ENCODE data around the gene IL5.
"Not testable (repeated sequence)": the region's sequence is repeated elsewhere in the genome, so short reads cannot be mapped to it uniquely, and the experiment has no call there.

Gene IL5

DNA sequence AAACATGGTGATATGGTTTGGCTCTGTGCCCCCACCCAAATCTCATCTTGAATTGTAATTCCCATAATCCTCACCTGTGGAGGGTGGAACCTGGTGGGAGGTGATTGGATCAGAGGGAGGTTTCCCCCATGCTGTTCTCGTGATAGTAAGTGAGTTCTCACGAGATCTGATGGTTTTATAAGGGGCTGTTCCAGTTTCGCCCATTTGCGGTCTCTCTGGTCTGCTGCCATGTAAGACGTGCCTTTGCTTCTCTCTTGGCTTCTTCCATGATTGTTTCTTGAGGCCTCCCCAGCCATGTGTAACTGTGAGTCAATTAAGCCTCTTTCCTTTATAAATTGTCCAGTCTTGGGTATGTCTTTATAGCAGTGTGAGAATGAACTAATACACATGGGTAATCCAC is 18.4 kb downstream of the IL5 start:
- H3K9me3 Mint-ChIP-seq = peaks cover 15% of the 10 kb centered on the region
- DNase-seq (ENCODE audit: low spot score); H3K27me3 Mint-ChIP-seq (ENCODE audit: low read depth); H3K36me3 Mint-ChIP-seq (ENCODE audit: low read depth): not testable (repeated sequence)
- H3K4me3 Mint-ChIP-seq = peak overlapping the region; percentile 55
- H3K27ac Mint-ChIP-seq = peak overlapping the region; percentile 46
- H3K4me1 Mint-ChIP-seq (ENCODE audit: low read depth) = peaks cover 42% of the 10 kb centered on the region

- DNase-seq (ENCODE audit: low spot score); H3K27ac Mint-ChIP-seq; H3K4me3 Mint-ChIP-seq; H3K36me3 Mint-ChIP-seq (ENCODE audit: low read depth); H3K27me3 Mint-ChIP-seq (ENCODE audit: low read depth): not testable (repeated sequence)
- Mint-ChIP-seq H3K9me3 (peaks cover 15% of the 10 kb centered on the region), H3K4me1 (ENCODE audit: low read depth) (peaks cover 22% of the 10 kb centered on the region)
Measured at GRCh38 chr5:132522067-132522466, 21.3 kb downstream of the IL5 start.

DNA sequence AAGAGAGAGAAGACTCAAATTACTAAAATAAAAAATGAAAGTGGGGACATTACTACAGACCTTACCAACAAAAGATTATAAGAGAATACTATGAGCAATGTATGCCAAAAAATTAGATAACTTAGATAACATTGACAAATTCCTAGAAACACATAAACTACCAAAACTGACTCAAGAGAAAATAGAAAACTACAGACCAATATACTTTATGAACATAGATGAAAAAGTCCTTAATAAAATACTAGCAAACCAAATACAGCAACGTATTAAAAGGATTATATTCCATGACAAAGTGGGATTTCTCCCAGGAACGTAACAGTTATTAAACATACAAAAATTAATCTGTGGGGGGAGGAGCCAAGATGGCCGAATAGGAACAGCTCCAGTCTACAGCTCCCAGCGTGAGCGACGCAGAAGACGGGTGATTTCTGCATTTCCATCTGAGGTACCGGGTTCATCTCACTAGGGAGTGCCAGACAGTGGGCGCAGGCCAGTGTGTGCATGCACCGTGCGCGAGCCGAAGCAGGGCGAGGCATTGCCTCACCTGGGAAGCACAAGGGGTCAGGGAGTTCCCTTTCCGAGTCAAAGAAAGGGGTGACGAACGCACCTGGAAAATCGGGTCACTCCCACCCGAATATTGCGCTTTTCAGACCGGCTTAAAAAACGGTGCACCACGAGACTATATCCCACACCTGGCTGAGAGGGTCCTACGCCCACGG is 29.5 kb downstream of the IL5 start:
- H3K27ac Mint-ChIP-seq; H3K4me1 Mint-ChIP-seq (ENCODE audit: low read depth); H3K36me3 Mint-ChIP-seq (ENCODE audit: low read depth); H3K4me3 Mint-ChIP-seq; DNase-seq (ENCODE audit: low spot score): not testable (repeated sequence)
- H3K9me3 Mint-ChIP-seq = peaks cover 14% of the 10 kb centered on the region
- H3K27me3 Mint-ChIP-seq (ENCODE audit: low read depth) = peaks cover 14% of the 10 kb centered on the region

GRCh38 chr5:132510076-132510475 is 33.2 kb downstream of the IL5 start:
- Mint-ChIP-seq H3K27me3 (ENCODE audit: low read depth) (peaks cover 19% of the 10 kb centered on the region), H3K27ac (no peak overlapping the region), H3K4me1 (ENCODE audit: low read depth) (peaks cover 13% of the 10 kb centered on the region), H3K4me3 (no peak overlapping the region), H3K36me3 (ENCODE audit: low read depth) (peaks cover 2% of the 10 kb centered on the region), H3K9me3 (peaks cover 14% of the 10 kb centered on the region)
- no peak for DNase-seq (ENCODE audit: low spot score)

DNA sequence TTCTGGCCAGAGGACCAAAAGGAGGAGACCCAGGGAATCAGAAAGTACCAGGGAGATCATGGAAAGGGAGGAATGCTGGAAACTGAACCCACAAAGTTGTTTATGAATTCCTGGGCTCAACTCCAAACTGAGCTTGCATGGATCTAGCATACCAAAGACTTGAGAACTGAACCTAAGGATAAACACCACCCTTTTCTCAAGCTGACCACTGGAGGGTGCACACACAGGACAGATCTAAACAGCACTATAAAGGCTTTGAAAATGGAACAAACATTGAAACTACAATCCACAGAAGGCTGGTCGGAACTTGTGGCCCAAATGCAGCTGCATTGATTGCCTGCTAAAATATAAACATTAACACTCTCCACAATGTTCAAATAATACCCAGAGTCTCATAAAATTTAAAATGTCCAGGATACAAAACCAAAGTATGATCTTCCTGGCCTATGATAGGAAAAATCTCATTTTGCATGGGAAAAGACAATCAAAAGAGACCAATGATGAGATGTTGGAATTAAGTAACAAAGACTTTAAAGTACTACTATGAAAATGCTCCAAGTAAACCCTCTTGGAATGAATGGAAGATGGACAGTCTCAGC is 37.1 kb downstream of the IL5 start:
- Mint-ChIP-seq H3K36me3 (ENCODE audit: low read depth) (peaks cover 2% of the 10 kb centered on the region), H3K27me3 (ENCODE audit: low read depth) (peaks cover 17% of the 10 kb centered on the region)

DNA sequence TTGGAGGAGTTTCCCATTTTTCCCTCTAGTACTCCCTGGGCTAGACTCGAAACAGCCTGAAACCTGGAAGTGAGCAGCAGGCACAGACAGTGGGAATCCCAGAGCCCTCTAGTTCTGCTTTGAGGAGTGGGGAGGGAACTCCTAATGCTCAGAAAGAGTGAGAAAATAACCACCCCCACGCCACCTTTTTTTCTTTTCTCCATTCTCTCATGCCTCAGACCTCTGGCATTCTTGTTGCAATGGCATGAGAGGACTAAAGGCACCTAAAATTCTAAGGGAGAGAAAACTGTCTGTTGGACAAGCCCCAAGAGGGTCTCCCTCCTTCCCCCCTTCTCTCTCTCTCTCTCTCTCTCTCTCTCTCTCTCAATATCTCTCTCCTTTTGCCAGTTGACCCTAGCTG is 37.7 kb downstream of the IL5 start:
- Mint-ChIP-seq H3K27me3 (ENCODE audit: low read depth) (peaks cover 17% of the 10 kb centered on the region), H3K36me3 (ENCODE audit: low read depth) (peaks cover 2% of the 10 kb centered on the region), H3K9me3 (peaks cover 4% of the 10 kb centered on the region), H3K4me1 (ENCODE audit: low read depth) (peaks cover 16% of the 10 kb centered on the region), H3K27ac (no peak overlapping the region), H3K4me3 (no peak overlapping the region)
- DNase-seq (ENCODE audit: low spot score) = peak; percentile 0

More for the DNA sequence above, 37.1 kb downstream of the IL5 start:
- Mint-ChIP-seq H3K4me1 (ENCODE audit: low read depth) (peaks cover 15% of the 10 kb centered on the region), H3K4me3 (no peak overlapping the region), H3K27ac (no peak overlapping the region), H3K9me3 (peaks cover 4% of the 10 kb centered on the region)
- DNase-seq (ENCODE audit: low spot score) = peak; percentile 7

- H3K9me3 Mint-ChIP-seq = peaks cover 2% of the 10 kb centered on the region
- no peak for DNase-seq (ENCODE audit: low spot score)
- H3K27me3 Mint-ChIP-seq (ENCODE audit: low read depth) = peaks cover 14% of the 10 kb centered on the region
- H3K4me3 Mint-ChIP-seq = no peak overlapping the region
- H3K4me1 Mint-ChIP-seq (ENCODE audit: low read depth) = peaks cover 20% of the 10 kb centered on the region
- H3K36me3 Mint-ChIP-seq (ENCODE audit: low read depth) = peaks cover 1% of the 10 kb centered on the region
- no peak overlapping the region for H3K27ac Mint-ChIP-seq
Measured at GRCh38 chr5:132504746-132505145, 38.6 kb downstream of the IL5 start.

- Mint-ChIP-seq H3K9me3 (no peaks in the 10 kb centered on the region), H3K27ac (no peak overlapping the region), H3K27me3 (ENCODE audit: low read depth) (peaks cover 9% of the 10 kb centered on the region), H3K4me1 (ENCODE audit: low read depth) (peaks cover 18% of the 10 kb centered on the region), H3K4me3 (no peak overlapping the region), H3K36me3 (ENCODE audit: low read depth) (no peaks in the 10 kb centered on the region)
- no peak for DNase-seq (ENCODE audit: low spot score)
Measured at GRCh38 chr5:132503244-132503643, 40.1 kb downstream of the IL5 start.

- peaks cover 24% of the 10 kb centered on the region for H3K4me1 Mint-ChIP-seq (ENCODE audit: low read depth)
- H3K4me3 Mint-ChIP-seq = no peak overlapping the region
- no peak overlapping the region for H3K27ac Mint-ChIP-seq
- peaks cover 6% of the 10 kb centered on the region for H3K27me3 Mint-ChIP-seq (ENCODE audit: low read depth)
- no peaks in the 10 kb centered on the region for H3K9me3 Mint-ChIP-seq
- no peak for DNase-seq (ENCODE audit: low spot score)
- H3K36me3 Mint-ChIP-seq (ENCODE audit: low read depth) = no peaks in the 10 kb centered on the region
Measured at GRCh38 chr5:132501961-132502931, 41.1 kb downstream of the IL5 start.

GRCh38 chr5:132501629-132501956 is 41.7 kb downstream of the IL5 start:
- Mint-ChIP-seq H3K4me1 (ENCODE audit: low read depth) (peaks cover 26% of the 10 kb centered on the region), H3K4me3 (no peak overlapping the region), H3K36me3 (ENCODE audit: low read depth) (no peaks in the 10 kb centered on the region), H3K27me3 (ENCODE audit: low read depth) (peaks cover 6% of the 10 kb centered on the region), H3K9me3 (no peaks in the 10 kb centered on the region), H3K27ac (no peak overlapping the region)
- DNase-seq (ENCODE audit: low spot score) = no peak

DNA sequence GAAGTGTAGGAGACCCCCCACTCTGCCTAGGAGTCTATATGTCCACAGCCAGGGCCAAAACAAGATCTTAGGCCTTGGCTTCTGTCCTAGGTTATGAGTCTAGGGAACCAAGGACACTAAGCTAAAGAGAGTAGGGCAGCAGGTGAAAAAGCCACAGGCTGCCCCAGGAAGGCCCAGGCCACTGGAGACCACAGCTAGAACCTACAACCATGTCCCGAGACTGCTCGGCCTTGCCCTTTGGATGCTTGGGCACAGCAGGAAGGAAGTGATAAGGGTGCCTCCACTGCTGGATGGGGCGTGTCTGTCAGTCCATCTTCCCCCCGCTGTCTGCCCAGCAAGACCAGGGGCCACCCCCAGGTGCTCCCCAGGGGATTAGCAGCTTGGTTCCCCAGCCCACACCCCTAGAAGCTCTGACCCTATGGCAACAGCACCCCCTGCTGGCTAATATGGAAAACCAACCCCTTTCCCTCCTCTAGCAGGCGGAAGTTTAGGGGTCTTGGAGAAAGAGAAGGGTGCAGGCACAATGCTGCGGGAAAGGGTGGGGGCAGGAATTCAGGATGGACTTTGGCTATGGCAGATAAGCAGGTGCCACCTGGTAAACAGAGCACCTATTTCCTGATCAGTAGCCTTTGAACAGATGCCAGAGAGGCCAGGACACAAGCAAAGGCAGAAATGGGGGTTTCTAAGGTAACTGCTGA is 42.2 kb downstream of the IL5 start:
- Mint-ChIP-seq H3K4me3 (no peak overlapping the region), H3K27ac (peak overlapping the region; percentile 74), H3K9me3 (no peaks in the 10 kb centered on the region), H3K27me3 (ENCODE audit: low read depth) (peaks cover 6% of the 10 kb centered on the region), H3K36me3 (ENCODE audit: low read depth) (no peaks in the 10 kb centered on the region), H3K4me1 (ENCODE audit: low read depth) (peaks cover 26% of the 10 kb centered on the region)
- peak; percentile 65 for DNase-seq (ENCODE audit: low spot score)

DNA sequence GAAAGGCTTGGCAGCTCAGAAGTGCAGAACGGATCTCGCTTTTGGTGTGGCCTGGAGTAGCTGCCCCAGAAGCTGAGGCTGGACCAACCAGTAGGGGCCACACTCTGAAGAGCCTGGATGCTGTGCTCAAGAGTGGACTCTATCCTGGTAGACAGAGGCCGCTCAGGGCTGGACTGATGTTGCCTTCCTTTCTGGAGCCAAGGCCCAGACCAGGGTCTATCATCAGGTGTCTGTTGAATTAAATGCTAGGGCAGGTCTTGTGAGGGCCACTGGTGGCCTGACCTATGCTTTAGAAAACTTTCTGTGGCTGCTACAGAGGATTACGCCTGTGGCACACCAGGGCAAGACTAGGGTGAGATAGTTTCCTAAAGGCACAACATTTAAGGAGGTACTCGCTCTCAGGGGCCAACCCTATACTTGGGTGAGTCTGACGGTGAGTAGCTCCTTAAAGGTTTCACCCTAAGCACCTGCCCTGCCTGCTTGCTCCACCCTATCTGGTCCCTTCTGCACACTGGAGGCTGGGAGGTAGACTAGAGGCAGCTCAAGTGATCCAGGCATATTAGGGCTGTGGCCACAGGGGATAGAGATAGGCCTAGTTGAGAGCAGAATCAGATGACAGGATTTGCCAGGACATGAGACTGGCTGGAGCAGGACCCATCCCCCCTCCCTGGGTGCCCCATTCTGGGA is 42.9 kb downstream of the IL5 start:
- Mint-ChIP-seq H3K27ac (peak overlapping the region; percentile 53), H3K36me3 (ENCODE audit: low read depth) (no peaks in the 10 kb centered on the region), H3K4me1 (ENCODE audit: low read depth) (peaks cover 25% of the 10 kb centered on the region), H3K4me3 (no peak overlapping the region), H3K27me3 (ENCODE audit: low read depth) (peaks cover 5% of the 10 kb centered on the region), H3K9me3 (no peaks in the 10 kb centered on the region)
- no peak for DNase-seq (ENCODE audit: low spot score)
